Esophagus mucosa (tissue), 1 donor: ENCODE measurements around the gene OTX1. TPM values are rescaled to one million over a fixed set of nuclear protein-coding genes. Genes with fewer than 3 reads are reported as not detected.
"Not testable (repeated sequence)": the region's sequence is repeated elsewhere in the genome, so short reads cannot be mapped to it uniquely, and the experiment has no call there.

Source experiments
- ATAC-seq: fragments of 200-7000 bp; cut with Tn5 transposase; one replicate; pipeline ENCODE4 v1.9.1; 2020
- total RNA-seq: library from RNA; stranded (reverse); gene quantifications from one replicate; pipeline ENCODE4 v1.2.4, GENCODE V29; 2023
- donor health status: DM: yes; HTN: yes; CAD: no.

Gene OTX1
- 1.8 TPM for total RNA-seq

DNA sequence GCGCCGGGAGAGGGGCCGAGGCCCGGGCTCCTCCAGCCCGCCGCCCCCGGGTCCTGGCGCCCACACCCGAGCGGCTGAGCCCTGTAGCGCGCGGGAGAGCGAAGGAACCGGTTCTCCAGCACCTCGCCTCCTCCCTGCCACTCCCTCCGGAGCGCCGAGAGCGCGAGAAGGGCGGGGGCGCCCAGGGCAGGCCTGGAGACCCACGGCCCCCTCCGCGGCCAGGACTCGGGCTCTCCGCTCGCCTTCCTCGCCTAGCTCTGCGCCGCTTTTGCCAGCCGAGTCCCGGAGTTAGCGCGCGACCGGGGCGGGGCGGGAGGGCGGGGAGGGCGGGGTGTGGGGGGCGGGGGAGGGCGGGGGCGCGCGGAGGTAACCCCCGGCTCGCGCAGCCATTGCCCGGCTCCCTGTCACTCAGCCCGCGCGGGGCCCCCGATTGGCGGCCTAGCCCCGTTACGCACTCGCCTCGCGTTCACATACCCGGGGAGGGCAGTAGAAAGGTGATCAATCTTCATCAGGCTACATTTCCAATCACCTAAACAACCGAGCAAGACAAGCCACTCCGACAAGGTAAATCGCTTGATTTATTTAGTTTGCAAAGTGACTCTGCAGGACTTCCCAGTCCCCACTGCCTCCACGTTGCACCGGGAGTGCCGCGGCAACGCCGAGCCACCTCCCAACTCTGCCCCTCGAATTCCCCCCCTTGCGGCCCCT lies at the start of gene OTX1:
Gene OTX1 (plus strand): TSS at position 497 of the 708 bp plus-strand sequence. CDS start 2,161 bp downstream, outside the sequence.
- peak; percentile 89 for ATAC-seq

DNA sequence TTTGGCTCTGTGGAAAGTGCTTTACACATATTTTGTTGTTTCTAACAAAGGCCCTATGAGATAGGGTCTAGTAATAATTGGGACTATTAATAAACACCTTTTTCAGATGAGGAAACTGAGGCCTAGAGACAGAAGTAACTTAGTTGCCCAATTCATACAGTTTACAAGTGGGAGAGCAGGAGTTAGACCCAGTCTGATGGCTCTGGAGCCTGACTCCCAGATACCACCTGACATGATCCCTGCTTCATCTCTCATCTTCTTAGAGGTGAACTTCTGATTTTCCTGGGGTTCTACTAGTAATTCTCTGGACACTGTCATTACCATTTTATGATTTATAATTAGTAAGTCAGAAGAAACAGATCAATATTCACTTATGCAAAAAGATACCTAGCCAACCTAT lies 49.1 kb upstream of the OTX1 start:
- no peak for ATAC-seq

DNA sequence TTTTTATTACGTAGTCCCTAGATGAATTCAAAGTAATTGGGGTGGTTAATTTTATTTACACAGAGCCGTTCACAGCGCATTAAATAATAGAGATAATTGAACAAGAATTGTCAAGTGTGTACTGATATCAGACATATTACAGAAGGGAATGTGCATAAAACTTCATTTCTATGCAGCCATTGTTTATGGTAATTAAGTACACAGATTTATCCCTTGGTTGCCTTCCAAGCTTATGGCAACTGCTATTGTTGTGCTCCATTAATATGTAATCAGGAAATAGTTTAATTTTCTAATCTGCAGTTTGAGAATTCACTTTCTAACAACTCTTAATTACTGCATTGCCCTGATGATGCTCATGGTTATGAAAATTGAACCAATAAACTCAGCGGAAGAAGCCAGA lies 47.3 kb upstream of the OTX1 start:
- ATAC-seq: no peak

DNA sequence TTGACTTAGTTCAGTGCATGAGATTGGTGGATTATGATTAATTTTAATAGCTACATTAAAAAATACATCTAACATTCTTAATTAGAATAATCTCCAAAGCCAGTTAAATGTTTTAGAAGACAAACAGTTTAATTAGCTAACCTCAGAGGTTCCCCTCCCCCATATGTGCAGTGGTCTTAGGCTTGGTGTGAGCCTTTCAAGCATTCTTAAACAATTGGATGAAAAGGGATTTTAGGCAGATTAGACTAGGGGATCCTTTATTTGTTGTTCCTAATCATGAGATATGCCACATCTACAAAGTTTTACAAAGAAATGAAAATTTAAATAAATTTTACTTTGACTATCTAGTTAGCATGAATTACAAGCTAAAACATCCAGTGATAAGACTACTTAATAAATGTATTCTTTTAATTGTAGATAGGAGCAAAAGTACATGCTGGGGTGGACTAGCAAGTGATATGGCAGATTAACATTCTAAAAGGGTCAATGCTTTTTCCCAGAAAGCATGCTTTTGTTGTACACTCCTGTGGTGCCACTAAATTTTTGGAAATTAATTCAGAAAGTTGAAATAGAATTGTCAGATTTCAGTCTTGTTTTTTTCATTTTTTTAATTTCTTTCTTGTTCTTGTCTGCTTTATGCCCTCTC lies 42.7 kb upstream of the OTX1 start:
- no peak for ATAC-seq

DNA sequence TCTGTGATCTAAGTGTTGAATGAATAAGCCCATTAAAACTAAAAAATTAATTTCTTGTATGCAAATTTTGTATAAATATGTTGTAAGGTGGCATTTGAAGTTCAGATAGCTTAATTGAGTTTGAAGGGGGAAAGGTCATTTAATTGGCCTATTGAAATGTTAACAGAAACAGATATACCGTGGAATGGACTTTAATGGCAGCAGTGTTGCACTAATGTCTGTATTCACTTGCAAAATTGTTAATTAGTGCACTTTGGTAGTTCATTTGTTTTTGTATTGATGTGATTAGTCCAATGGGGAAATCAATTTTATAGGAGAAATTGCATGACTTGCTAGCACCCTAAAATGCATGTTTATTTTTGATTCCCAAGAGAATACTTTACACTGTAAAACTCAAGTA lies 41.8 kb upstream of the OTX1 start:
- ATAC-seq: no peak

DNA sequence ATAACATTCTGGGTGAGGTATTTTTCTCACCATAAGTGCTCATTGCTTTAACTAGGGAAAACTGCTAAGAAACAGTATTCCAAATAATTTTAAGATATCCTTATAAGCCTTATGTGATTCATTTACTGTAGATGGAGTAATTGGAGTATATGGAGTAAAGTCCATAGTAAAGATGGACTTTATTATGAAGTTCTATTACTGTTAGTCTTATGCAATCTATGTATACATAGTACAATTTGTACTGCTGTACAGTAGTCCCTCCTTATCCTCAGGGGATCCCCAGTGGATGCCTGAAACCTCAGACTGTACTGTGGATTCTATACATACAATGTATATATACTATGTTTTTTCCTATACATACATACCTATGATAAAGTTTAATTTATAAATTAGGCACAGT lies 41.1 kb upstream of the OTX1 start:
- ATAC-seq: no peak

DNA sequence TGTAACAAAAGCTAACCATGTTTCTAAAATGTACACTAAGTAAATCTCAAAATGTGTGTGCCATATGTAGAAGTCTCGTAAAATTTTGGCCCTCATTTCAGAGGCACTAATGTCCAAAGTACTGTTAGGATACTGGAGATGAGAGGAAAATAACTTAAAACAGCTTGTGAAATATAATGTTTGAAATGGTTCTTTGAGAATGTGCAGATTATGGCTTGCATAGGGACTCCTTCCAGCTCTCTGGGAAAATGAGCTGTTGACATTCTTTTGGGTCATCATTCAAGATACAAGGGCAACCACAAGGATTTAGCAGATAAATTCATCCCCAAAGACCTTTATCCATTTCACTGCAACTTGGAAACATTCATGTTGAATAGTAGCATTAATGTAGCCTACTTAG lies 38.1 kb upstream of the OTX1 start:
- no peak for ATAC-seq

- ATAC-seq: no peak
These were observed 37.2 kb upstream of the OTX1 start for GRCh38 chr2:63013438-63013837.

DNA sequence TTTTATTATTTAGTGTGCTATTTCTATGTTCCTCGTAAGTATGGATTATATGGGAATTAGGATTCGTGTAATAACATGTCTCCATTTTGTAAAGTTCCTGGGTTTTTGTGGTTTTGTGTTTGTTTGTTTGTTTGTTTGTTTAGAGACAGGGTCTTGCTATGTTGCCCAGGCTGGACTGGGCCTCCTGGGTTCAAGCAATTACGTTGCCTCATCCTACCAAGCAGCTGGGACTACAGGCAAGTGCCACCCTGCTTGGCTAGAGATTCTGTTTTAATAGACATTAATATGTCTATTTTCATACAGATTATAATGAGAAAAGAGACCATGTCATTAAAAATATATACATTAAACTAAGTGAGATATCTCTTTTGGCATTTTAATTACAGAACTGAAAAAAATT lies 35.2 kb upstream of the OTX1 start:
- ATAC-seq: no peak

DNA sequence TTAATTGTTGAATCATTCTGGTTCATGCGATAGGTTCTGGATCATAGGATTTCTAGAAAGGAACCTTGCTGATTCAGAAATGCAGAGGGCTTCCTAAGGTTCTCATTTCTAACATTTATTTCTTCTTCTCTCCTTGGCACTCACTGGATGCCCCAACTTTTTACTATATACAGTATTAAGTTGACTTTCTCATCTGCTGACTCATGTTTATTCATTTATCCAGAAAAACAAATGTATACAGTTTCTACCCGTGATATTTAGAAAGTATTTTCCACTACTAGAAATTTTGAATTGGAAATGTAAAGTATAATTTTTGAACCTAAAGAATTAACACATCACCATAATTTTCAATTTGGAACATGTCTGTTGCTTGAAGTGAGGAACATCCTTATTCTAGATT lies 32.2 kb upstream of the OTX1 start:
- no peak for ATAC-seq

GRCh38 chr2:63019686-63020085 lies 30.9 kb upstream of the OTX1 start:
- ATAC-seq: not testable (repeated sequence)

- no peak for ATAC-seq
These were observed 27.2 kb upstream of the OTX1 start for GRCh38 chr2:63023444-63023843.

GRCh38 chr2:63027220-63027619 lies 23.4 kb upstream of the OTX1 start:
- ATAC-seq: no peak

DNA sequence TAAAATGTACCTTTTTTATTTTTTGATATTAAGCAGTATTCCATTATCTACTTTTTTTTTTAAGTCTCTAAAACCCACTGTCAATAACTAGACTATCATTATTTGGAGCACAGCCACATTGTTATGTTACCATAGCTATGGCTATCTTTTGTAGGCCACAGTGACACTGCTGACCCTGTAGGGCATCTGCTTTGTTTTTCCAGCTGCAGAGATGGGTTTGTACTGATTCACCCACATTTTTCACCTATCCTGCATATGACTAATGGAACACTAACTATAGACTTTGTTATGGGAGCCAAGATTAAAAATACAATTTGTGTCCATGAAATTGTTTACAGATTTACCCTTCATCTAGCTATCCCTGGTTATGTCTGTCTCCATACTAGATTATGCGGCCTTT lies 21.6 kb upstream of the OTX1 start:
- ATAC-seq: no peak

GRCh38 chr2:63034526-63034925 lies 16.1 kb upstream of the OTX1 start:
- ATAC-seq: no peak

- no peak for ATAC-seq
These were observed 15.5 kb upstream of the OTX1 start for GRCh38 chr2:63035169-63035568.

GRCh38 chr2:63035660-63036059 lies 15.0 kb upstream of the OTX1 start:
- ATAC-seq: no peak

- no peak for ATAC-seq
These were observed 12.6 kb upstream of the OTX1 start for GRCh38 chr2:63038034-63038433.

- ATAC-seq: no peak
These were observed 10.0 kb upstream of the OTX1 start for GRCh38 chr2:63040586-63040985.

DNA sequence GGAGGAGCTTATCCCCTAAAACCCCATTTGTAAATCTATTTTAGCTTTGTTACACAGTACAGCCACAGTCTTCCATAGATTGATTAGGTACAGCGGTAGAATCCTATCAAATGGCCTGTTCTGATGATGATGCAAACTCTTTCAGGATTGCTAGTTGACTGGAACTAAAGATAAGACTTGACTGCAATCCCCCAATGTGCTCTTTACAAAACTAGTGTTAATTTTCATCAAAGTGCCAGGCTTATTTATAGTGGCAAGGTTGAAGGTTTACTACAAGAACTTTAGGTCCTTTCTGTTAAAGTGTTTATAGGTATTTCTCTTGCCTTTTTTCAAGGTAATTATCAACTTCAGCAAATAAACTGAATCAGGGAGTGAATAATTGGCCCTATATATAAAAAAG lies 9.0 kb upstream of the OTX1 start:
- no peak for ATAC-seq

DNA sequence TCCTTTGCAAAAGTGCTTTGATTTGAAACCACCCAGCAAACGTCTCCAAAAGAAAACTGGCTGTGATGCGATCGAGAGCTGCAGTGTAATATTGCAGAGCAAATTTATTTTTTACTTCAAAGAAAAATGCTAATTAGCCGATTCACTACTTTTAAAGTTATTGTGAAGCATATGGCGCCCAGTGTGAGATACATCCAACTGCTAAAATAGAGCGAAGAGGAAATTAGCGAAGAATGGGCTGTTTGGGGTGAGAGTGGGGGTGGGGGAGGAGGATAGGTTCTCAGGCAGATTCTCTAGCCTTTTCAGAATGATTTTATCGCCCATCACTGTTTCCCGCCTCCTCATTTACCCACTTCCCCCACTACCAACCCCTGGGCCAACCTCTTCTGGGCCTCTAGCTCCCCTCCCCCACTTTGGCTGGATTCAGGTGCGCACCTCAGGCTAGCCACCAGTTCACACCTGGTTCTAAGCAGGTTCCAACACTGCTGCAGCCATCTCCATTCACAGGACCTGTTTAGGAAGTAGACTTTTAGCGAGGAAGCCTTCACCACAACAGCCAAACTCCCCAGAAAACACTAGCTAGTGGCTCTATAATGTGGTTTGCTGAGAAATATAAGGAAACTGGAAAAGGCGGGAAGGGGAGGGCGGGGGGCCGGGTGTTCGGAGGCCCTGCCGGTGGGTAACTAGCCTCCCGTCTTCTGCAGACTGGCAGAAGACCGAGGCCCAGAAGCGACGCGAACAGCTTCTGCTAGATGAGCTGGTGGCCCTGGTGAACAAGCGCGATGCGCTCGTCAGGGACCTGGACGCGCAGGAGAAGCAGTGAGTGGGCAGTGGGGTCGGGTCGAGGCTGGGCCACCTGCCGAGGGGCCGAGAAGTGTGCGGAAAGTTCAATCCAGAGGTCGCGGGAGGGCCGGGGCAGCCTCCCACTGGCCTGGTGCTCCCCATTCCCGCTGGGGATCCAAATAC lies 6.0 kb upstream of the OTX1 start:
- ATAC-seq: no peak

DNA sequence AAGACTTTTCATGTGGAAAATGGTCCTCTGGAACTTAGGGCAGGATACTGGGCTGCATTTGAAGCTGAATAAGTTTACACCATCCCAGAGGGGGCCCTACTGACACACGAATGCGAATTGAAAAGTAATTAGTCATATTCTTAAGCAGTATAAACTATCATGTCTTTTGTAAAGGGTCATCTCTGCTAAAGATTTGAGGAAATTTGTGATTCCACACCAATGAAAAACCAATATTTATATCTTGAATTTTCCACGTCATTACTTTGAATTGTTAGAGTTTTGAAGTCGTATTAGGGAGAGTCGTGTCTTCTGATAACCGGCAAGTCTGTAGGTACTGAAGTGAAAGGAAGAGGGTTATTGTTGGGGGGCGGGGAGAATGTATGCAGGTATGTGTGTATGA lies 4.1 kb upstream of the OTX1 start:
- ATAC-seq: no peak

GRCh38 chr2:63046961-63047320 lies 3.7 kb upstream of the OTX1 start:
- ATAC-seq: no peak
